ENCODE measurements around the gene IL36A.

The IL36A gene

GRCh38 chr2:113002677-113003076, 2.6 kb upstream of the IL36A start:
- Histone ChIP-seq H4K20me1 (ENCODE audit: insufficient read depth, low read length) (no peaks in the 10 kb centered on the region), H3K79me2 (ENCODE audit: insufficient read depth, low read length) (no peaks in the 10 kb centered on the region), H3K27me3 (ENCODE audit: insufficient read depth, low read length, poor library complexity) (peaks cover 5% of the 10 kb centered on the region), H3K36me3 (ENCODE audit: insufficient read depth, low read length) (no peaks in the 10 kb centered on the region), H2AFZ (ENCODE audit: low read depth, low read length) (no peak overlapping the region), H3K9ac (ENCODE audit: low read depth, low read length) (no peak overlapping the region), H3K9me3 (ENCODE audit: insufficient read depth, low read length, severe bottlenecking) (peaks cover 13% of the 10 kb centered on the region), H3K4me3 (ENCODE audit: low read depth in 1 of 2, low read length in 2 of 2) (no peak overlapping the region), H3K4me1 (ENCODE audit: insufficient read depth, low read length) (no peaks in the 10 kb centered on the region), H3K4me2 (ENCODE audit: insufficient read depth, low read length) (no peak overlapping the region), H3K27ac (ENCODE audit: low read length) (no peak overlapping the region)
- DNase-seq: no peak
- TF ChIP-seq CTCF (IDR thresholded peaks at IDR 0.05; ENCODE audit: borderline replicate concordance, extremely low read depth, low read length, poor library complexity, severe bottlenecking): no peak
- TF ChIP-seq EZH2 (IDR thresholded peaks at IDR 0.05; ENCODE audit: borderline replicate concordance, low read depth, low read length, severe bottlenecking): no peak
- ATAC-seq (ENCODE audit: insufficient read depth, low read depth): no peak

- Histone ChIP-seq H3K36me3 (ENCODE audit: insufficient read depth, low read length) (no peaks in the 10 kb centered on the region), H3K27ac (ENCODE audit: low read length) (no peak overlapping the region), H3K4me3 (ENCODE audit: low read depth in 1 of 2, low read length in 2 of 2) (no peak overlapping the region), H3K9ac (ENCODE audit: low read depth, low read length) (no peak overlapping the region), H3K9me3 (ENCODE audit: insufficient read depth, low read length, severe bottlenecking) (no peaks in the 10 kb centered on the region), H3K79me2 (ENCODE audit: insufficient read depth, low read length) (no peaks in the 10 kb centered on the region), H4K20me1 (ENCODE audit: insufficient read depth, low read length) (no peaks in the 10 kb centered on the region), H3K4me2 (ENCODE audit: insufficient read depth, low read length) (no peak overlapping the region), H3K27me3 (ENCODE audit: insufficient read depth, low read length, poor library complexity) (peaks cover 12% of the 10 kb centered on the region), H3K4me1 (ENCODE audit: insufficient read depth, low read length) (no peaks in the 10 kb centered on the region), H2AFZ (ENCODE audit: low read depth, low read length) (no peak overlapping the region)
- ATAC-seq (ENCODE audit: insufficient read depth, low read depth) (no peak), DNase-seq (no peak)
- TF ChIP-seq EZH2 (IDR thresholded peaks at IDR 0.05; ENCODE audit: borderline replicate concordance, low read depth, low read length, severe bottlenecking) (no peak), CTCF (IDR thresholded peaks at IDR 0.05; ENCODE audit: borderline replicate concordance, extremely low read depth, low read length, poor library complexity, severe bottlenecking) (no peak)
Observed at GRCh38 chr2:113007250-113007649, 2.0 kb downstream of the IL36A start.

GRCh38 chr2:113009622-113010021, 4.4 kb downstream of the IL36A start:
- Histone ChIP-seq H3K4me2 (ENCODE audit: insufficient read depth, low read length) (no peak overlapping the region), H3K27me3 (ENCODE audit: insufficient read depth, low read length, poor library complexity) (peaks cover 12% of the 10 kb centered on the region), H3K36me3 (ENCODE audit: insufficient read depth, low read length) (no peaks in the 10 kb centered on the region), H4K20me1 (ENCODE audit: insufficient read depth, low read length) (no peaks in the 10 kb centered on the region), H2AFZ (ENCODE audit: low read depth, low read length) (no peak overlapping the region), H3K9ac (ENCODE audit: low read depth, low read length) (no peak overlapping the region), H3K4me1 (ENCODE audit: insufficient read depth, low read length) (no peaks in the 10 kb centered on the region), H3K4me3 (ENCODE audit: low read depth in 1 of 2, low read length in 2 of 2) (no peak overlapping the region), H3K9me3 (ENCODE audit: insufficient read depth, low read length, severe bottlenecking) (no peaks in the 10 kb centered on the region), H3K27ac (ENCODE audit: low read length) (no peak overlapping the region), H3K79me2 (ENCODE audit: insufficient read depth, low read length) (no peaks in the 10 kb centered on the region)
- ATAC-seq (ENCODE audit: insufficient read depth, low read depth) (no peak), DNase-seq (no peak)
- no peak for TF ChIP-seq CTCF (IDR thresholded peaks at IDR 0.05; ENCODE audit: borderline replicate concordance, extremely low read depth, low read length, poor library complexity, severe bottlenecking)
- TF ChIP-seq EZH2 (IDR thresholded peaks at IDR 0.05; ENCODE audit: borderline replicate concordance, low read depth, low read length, severe bottlenecking): no peak

- ATAC-seq (ENCODE audit: insufficient read depth, low read depth): no peak
- no peak for TF ChIP-seq CTCF (IDR thresholded peaks at IDR 0.05; ENCODE audit: borderline replicate concordance, extremely low read depth, low read length, poor library complexity, severe bottlenecking)
- TF ChIP-seq EZH2 (IDR thresholded peaks at IDR 0.05; ENCODE audit: borderline replicate concordance, low read depth, low read length, severe bottlenecking): no peak
- H3K9ac ChIP-seq (ENCODE audit: low read depth, low read length): no peak overlapping the region
- DNase-seq: no peak
- no peak overlapping the region for H3K4me2 ChIP-seq (ENCODE audit: insufficient read depth, low read length)
- H3K27me3 ChIP-seq (ENCODE audit: insufficient read depth, low read length, poor library complexity): peaks cover 12% of the 10 kb centered on the region
- H3K4me3 ChIP-seq (ENCODE audit: low read depth in 1 of 2, low read length in 2 of 2): no peak overlapping the region
- no peaks in the 10 kb centered on the region for H3K36me3 ChIP-seq (ENCODE audit: insufficient read depth, low read length)
- no peak overlapping the region for H2AFZ ChIP-seq (ENCODE audit: low read depth, low read length)
- H4K20me1 ChIP-seq (ENCODE audit: insufficient read depth, low read length): no peaks in the 10 kb centered on the region
- H3K79me2 ChIP-seq (ENCODE audit: insufficient read depth, low read length): no peaks in the 10 kb centered on the region
- H3K9me3 ChIP-seq (ENCODE audit: insufficient read depth, low read length, severe bottlenecking): no peaks in the 10 kb centered on the region
- no peak overlapping the region for H3K27ac ChIP-seq (ENCODE audit: low read length)
- H3K4me1 ChIP-seq (ENCODE audit: insufficient read depth, low read length): no peaks in the 10 kb centered on the region
Observed at GRCh38 chr2:113010088-113010487, 4.8 kb downstream of the IL36A start.

All from DND-41 (cell line).